HG02642 (cell line): ENCODE results near the gene TAS1R2.

Experiments
- ATAC-seq: cut with Tn5 transposase; IDR thresholded peaks from one replicate; pipeline ENCODE4 v1.9.1; 2021; ENCODE audit warnings: mild to moderate bottlenecking; ENCODE audit not compliant: unreplicated experiment, poor library complexity

TAS1R2 gene

GRCh38 chr1:18805150-18805879, 54.1 kb downstream of the TAS1R2 start:
- no peak for ATAC-seq

DNA sequence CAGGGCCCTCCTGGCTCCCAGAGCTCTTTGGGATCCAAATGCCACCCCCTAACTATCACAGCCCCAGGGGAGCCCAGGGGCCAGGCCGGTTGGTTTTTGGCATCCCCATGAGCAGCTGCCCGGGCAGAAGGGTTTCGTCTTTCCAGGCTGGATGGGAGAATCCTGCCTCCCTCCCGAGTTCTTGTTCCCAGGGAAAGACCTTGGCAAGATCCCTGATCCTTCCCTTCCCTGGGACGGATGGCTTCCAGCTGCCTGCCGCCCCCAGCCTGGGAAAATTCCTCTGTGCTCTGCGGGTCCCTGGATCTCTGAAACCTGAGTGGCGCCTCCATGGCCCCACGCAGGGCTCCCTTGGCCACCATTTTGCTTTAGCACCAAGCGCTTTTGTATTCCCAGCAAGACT, 55.6 kb downstream of the TAS1R2 start:
- no peak for ATAC-seq

GRCh38 chr1:18803151-18803791, 56.2 kb downstream of the TAS1R2 start:
- no peak for ATAC-seq

GRCh38 chr1:18802231-18802630, 57.2 kb downstream of the TAS1R2 start:
- no peak for ATAC-seq

GRCh38 chr1:18800258-18800657, 59.2 kb downstream of the TAS1R2 start:
- ATAC-seq, result no peak

GRCh38 chr1:18799454-18799853, 60.0 kb downstream of the TAS1R2 start:
- ATAC-seq, result no peak

DNA sequence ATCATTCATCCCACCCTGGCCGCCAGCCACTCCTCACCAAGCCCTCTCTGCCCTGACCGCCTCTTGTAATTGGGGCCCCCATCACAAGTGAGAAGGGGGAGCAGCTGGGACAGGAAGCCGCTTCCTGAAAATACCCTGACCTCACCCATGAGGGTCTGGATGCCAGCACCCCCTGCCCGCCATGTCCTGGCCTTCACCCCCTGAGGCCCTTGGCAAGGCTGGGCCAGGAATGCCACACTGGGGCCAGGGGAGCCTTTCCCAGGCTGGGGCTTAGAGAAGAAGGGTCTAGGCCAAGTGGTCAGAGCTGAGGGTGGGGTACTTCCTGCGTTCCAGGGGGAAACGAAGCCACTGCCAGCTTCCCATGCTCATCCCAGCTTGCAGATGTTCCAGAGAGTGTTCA, 60.5 kb downstream of the TAS1R2 start:
- no peak for ATAC-seq

DNA sequence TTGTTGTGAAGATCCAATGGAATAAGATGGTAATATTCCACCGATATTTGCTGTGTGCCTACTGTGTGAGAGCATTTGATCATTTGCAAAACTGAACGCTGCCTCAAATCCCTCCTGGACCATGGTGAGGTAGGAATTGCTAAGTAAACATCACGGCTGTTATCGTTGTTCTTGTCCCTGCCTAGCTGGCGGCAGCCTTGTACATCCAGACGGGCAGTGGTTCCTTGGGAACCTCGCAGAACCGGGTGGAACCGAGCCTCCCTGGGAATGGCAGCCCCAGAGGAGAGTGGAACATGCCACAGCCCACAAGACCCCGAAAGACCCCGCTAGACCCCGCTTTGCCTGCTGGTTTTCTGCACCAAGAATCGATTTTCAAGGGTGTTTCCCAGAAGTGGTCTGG, 60.9 kb downstream of the TAS1R2 start:
- no peak for ATAC-seq

- no peak for ATAC-seq
Measured at GRCh38 chr1:18796950-18797349, 62.5 kb downstream of the TAS1R2 start.

- ATAC-seq, result no peak
Measured at GRCh38 chr1:18795002-18795689, 64.3 kb downstream of the TAS1R2 start.

- ATAC-seq, result no peak
Measured at GRCh38 chr1:18794561-18794960, 64.9 kb downstream of the TAS1R2 start.

GRCh38 chr1:18794051-18794450, 65.4 kb downstream of the TAS1R2 start:
- ATAC-seq, result no peak

DNA sequence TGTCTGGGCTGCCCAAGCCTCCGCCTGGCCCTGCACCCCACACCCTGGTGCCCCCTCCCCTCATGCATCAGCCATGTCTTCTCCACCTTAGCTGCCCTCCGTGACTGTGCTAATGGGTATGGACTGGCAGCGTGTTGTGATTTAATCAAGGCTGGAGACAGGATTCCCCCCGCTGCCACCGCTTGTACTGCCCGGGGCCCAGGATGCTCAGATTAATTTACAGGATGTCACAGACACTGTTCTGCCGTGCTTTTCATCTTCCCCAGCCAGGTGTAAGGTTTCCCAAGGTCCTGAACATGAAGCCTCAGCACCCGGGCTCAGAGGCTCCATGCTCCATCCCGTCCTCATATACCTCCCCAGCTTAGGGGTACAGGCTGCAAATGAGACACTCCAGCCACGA, 66.3 kb downstream of the TAS1R2 start:
- no peak for ATAC-seq

- ATAC-seq, result no peak
Measured at GRCh38 chr1:18792747-18793146, 66.7 kb downstream of the TAS1R2 start.
